DMS53 treated with DMSO at 0.1 percent for 48 hours (cell line): ENCODE results near the gene SLC66A1.
A peak's percentile ranks its signal among the peaks of the same experiment; 100 is the strongest.

ENCODE experiments used
- DNase-seq: peaks from one replicate; lab custom pipeline; 2025; ENCODE audit not compliant: unreplicated experiment; lab: John Stamatoyannopoulos, UW

The SLC66A1 gene

GRCh38 chr1:19375631-19376400 lies 63.7 kb downstream of the SLC66A1 start:
- no peak for DNase-seq

- DNase-seq, result peak; percentile 15
Observed at GRCh38 chr1:19376428-19377372, 64.6 kb downstream of the SLC66A1 start.

- no peak for DNase-seq
Observed at GRCh38 chr1:19377812-19378718, 65.9 kb downstream of the SLC66A1 start.
